IPS DF 6.9 (cell line): ENCODE data around the gene PDE6C.

Source experiments
- DNase-seq: peaks from one replicate; pipeline ENCODE4 v3.0.0-alpha.2; 2013; ENCODE audit warnings: low read depth, low spot score
- H3K27ac ChIP-seq: one replicate; pipeline ENCODE4 v1.5.1; 2013; ENCODE audit warnings: low read length, control low read depth
- H3K27me3 ChIP-seq: 2 replicates; pipeline ENCODE4 v1.6.1; 2013; ENCODE audit warnings: mild to moderate bottlenecking, low read length; ENCODE audit not compliant: control insufficient read depth, insufficient read depth
- H3K36me3 ChIP-seq: 2 replicates; pipeline ENCODE4 v1.6.1; 2013; ENCODE audit warnings: low read length; ENCODE audit not compliant: control insufficient read depth, insufficient read depth
- H3K4me1 ChIP-seq: 2 replicates; pipeline ENCODE4 v1.6.1; 2013; ENCODE audit warnings: low read length; ENCODE audit not compliant: control insufficient read depth, insufficient read depth
- H3K4me3 ChIP-seq: 2 replicates; pipeline ENCODE4 v1.5.1; 2013; ENCODE audit warnings: mild to moderate bottlenecking, low read length
- H3K9me3 ChIP-seq: 2 replicates; pipeline ENCODE4 v1.6.1; 2013; ENCODE audit warnings: low read length, inconsistent platforms; ENCODE audit not compliant: control insufficient read depth, insufficient read depth
- WGBS: extraction: QIAGEN DNeasy Blood & Tissue Kit; methylation state at CpG from one replicate; pipeline ENCODE4 v1.1.7; 2013; ENCODE audit warnings: mixed read lengths, missing lambda C conversion rate; ENCODE audit not compliant: insufficient read length, insufficient coverage; 5-methylcytosine and 5-hydroxymethylcytosine counted together

The PDE6C gene

DNA sequence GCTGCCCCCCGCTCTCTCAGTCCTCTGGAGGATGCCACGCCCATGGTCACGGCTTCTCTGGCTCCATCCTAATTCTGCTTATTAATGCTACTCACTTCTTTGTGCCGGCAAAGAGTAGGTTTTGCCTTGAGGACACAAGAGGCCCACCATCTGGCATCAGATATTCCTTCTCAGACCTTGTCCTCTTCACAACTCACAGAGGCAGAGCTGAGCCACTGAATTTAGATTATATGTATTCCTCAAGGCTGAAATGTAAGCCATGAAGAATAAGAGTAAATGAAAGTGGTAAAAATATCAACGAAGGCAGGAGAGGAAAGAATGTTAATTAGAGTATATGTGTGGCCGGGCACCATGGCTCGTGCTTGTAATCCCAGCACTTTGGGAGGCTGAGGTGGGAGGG is 17.8 kb upstream of the PDE6C start:
- Histone ChIP-seq H3K4me3 (no peak overlapping the region), H3K9me3 (no peaks in the 10 kb centered on the region), H3K27me3 (peaks cover 2% of the 10 kb centered on the region; the same call in 1 of the 2 replicates), H3K4me1 (no peaks in the 10 kb centered on the region), H3K36me3 (no peaks in the 10 kb centered on the region), H3K27ac (no peak overlapping the region)
- no peak for DNase-seq
- WGBS, result 100% methylated on average over 1 of the region's 7 CpGs

DNA sequence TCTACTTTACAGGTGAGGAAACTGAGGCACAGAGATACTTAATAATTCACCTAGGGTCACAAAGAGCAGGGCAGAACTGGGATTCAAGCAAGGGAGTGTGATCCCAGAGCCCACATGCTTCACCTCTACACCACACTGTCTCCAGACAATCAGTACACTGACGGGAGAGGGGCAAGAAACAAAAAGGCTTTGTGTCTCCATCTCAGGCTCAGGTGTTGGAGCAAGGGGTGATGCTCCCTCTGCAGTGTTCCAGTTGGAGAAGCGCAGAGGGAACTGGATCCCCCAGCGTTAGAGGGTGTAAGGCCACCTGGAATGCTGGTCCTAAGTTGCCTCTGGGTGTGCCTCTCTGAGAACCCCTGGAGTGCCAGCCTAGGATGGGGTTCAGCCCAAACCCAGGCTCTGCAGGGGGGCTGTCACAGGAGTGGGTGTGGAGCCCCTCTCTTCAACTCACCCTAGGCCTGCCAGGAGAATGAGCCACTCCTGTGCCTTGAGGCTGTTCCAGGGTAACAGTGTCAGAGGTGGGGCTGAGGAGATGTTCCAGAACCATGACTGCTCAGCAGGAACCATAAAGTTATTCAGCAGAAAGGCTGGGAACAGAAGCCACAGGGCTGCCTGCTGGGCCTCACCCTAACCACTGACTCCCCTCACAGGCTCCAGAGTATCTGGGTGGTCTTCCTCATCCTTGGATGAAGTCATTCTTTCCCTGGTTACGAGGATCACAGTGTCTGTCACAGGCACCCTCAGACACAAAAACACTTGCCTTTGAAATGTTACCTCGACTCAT is 16.8 kb upstream of the PDE6C start:
- H3K9me3 ChIP-seq, result no peaks in the 10 kb centered on the region
- no peaks in the 10 kb centered on the region for H3K36me3 ChIP-seq
- no peak overlapping the region for H3K4me3 ChIP-seq
- peaks cover 12% of the 10 kb centered on the region; the same call in 1 of the 2 replicates for H3K27me3 ChIP-seq
- H3K4me1 ChIP-seq, result no peaks in the 10 kb centered on the region
- no peak overlapping the region for H3K27ac ChIP-seq
- DNase-seq, result no peak
- whole genome bisulfite sequencing, result no CpG with 5 or more reads among the region's 5 CpGs

DNA sequence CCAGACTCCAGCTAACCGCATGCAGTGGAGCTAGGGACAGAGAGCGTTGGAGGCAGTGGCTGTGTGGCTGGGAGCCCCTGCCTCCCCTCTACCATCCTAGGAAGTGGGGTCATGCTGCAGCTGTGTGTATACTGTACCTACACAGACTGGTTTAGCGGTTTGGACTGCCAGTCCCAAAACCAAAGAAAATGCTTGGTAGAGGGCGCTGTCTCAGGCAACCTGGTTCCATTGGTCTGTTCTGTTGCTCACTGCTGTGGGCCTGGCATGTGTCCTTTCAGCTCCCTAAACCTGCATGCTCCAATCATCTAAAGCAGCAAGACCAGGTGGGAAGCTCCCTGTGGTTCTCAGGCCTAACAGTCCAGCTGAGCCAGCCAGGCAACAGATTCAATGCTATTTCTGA is 15.8 kb upstream of the PDE6C start:
- H3K4me1 ChIP-seq, result no peaks in the 10 kb centered on the region
- H3K27me3 ChIP-seq, result peaks cover 17% of the 10 kb centered on the region; the same call in 1 of the 2 replicates
- H3K27ac ChIP-seq, result no peak overlapping the region
- no peaks in the 10 kb centered on the region for H3K36me3 ChIP-seq
- DNase-seq, result peak; percentile 45
- no CpG with 5 or more reads among the region's 4 CpGs for WGBS
- H3K9me3 ChIP-seq, result no peaks in the 10 kb centered on the region
- no peak overlapping the region for H3K4me3 ChIP-seq

DNA sequence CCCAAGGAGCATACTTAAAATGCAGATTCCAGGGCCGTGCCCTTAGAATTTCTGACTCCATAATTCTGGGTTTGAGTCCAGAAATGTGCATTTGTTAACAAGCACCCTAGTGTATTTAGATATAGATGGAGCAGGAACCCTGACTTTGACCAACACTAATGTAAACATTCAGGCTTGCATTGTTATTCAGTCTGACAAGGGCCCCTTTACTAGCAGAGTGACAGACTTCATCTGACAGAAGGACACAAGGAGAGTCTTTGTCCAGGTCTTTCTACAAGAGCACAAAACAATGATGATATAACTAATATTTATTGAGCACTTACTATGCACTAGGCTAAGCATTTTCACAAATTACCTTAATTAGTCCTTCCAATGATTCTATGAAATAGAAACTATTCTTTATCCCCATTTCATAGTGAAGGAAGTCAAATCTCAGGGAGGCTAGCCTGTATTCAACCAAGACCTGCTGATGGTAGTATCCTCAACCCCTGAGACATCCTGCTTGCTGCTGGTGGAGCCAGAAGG is 15.2 kb upstream of the PDE6C start:
- no peak overlapping the region for H3K4me3 ChIP-seq
- no peaks in the 10 kb centered on the region for H3K4me1 ChIP-seq
- no CpG with 5 or more reads among the region's 1 CpG for WGBS
- no peak overlapping the region for H3K27ac ChIP-seq
- no peaks in the 10 kb centered on the region for H3K9me3 ChIP-seq
- no peak for DNase-seq
- no peaks in the 10 kb centered on the region for H3K36me3 ChIP-seq
- H3K27me3 ChIP-seq, result peaks cover 23% of the 10 kb centered on the region

DNA sequence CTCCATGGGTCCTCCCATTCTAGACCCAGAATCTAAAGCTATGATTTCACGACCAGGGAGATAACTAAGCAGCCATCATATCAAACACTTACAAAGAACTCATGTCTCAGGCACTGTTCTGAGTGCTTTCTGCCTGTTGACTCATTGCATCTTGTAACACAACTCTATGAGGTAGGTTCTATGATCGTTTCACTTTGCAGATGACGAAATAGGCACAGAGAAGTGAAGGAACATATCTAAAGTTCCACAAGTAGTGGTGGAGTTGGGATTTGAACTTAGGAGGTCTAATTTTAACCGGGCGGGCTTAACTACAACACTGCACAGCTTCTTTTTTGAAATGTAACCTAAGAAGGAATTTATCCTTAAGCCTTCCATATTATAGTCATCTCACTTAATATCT is 14.2 kb upstream of the PDE6C start:
- Histone ChIP-seq H3K4me1 (no peaks in the 10 kb centered on the region), H3K36me3 (no peaks in the 10 kb centered on the region), H3K9me3 (no peaks in the 10 kb centered on the region), H3K4me3 (no peak overlapping the region), H3K27me3 (peaks cover 30% of the 10 kb centered on the region), H3K27ac (no peak overlapping the region)
- DNase-seq, result no peak
- no CpG with 5 or more reads among the region's 5 CpGs for WGBS

DNA sequence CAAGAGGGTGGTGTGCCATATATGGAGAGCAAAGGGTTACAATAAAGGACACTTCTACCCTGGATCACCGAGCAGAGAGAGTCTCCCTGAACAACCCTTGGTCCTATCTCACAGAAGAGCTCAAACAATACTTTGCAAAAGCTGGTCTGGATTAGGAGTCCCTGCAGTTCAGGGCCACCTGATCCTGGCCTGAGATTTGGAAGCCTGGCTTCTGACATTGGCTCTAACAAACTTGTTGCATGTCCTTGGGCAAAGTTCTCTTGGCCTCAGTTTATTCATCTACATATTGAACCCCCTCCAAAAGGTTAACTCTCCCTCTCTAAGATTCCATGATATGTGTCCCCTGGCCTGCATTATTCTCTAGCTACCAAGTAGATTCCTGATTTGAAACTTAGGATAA is 13.0 kb upstream of the PDE6C start:
- Histone ChIP-seq H3K4me3 (no peak overlapping the region), H3K9me3 (no peaks in the 10 kb centered on the region), H3K27me3 (peaks cover 30% of the 10 kb centered on the region), H3K36me3 (no peaks in the 10 kb centered on the region), H3K27ac (no peak overlapping the region), H3K4me1 (no peaks in the 10 kb centered on the region)
- WGBS, result no CpG with 5 or more reads among the region's 1 CpG
- DNase-seq, result no peak

DNA sequence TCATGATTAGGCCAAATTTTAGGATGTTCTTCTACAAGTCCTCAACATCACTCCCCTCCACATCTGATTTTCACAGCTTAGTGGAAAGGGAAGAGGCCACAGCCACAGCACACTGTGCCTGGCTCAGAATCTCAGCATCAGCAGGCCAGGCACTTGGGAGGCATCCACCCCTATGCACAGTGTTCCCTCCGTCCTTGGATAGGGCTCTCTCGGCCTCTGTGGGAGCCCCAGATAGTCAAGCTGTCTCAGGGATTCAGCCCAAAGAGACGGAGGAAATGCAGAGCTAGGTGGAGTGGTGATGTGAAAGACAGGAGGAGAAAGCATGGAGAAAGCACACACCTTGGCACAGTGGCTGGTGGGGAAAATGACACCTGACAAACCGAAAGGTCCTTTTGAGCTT is 12.6 kb upstream of the PDE6C start:
- no CpG with 5 or more reads among the region's 4 CpGs for WGBS
- H3K27ac ChIP-seq, result no peak overlapping the region
- H3K4me3 ChIP-seq, result no peak overlapping the region
- no peaks in the 10 kb centered on the region for H3K36me3 ChIP-seq
- no peaks in the 10 kb centered on the region for H3K9me3 ChIP-seq
- H3K4me1 ChIP-seq, result no peaks in the 10 kb centered on the region
- no peak for DNase-seq
- peaks cover 30% of the 10 kb centered on the region for H3K27me3 ChIP-seq

DNA sequence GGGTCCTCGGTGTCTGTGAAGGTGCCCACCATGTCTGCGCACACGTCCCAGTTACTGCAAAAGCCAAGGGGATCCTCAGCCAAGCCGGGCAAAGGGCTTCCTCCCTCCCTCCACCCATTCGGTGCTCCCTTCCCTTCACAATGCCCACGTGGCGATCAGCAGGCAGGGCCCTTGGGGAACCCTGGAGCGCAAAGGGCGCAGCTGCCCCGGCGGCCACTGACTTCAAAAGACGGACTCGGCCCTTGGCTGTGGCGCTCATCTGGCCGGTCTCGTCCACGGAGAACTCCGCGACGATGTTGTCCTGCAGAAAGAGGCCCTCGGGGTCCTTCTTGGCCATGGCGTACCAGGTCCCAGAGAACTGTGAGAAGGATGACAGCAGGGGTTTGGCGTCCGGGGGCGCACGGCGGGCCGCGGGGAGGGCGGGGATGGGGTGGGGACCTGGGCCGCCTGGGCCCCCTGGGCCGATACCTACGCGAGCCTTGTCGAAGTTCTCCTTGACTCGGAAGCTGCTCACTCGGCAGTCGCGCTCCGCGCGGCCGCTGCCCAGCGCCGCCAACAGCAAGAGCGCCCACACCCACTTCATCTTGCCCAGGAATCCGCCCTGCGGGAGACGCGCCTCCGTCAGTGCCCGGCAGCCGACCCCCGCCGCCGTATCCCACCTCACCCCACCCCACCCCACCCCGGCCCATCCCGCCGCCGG is 11.7 kb upstream of the PDE6C start:
- Histone ChIP-seq H3K4me3 (peak overlapping the region; percentile 49; the same call in 1 of the 2 replicates), H3K27ac (no peak overlapping the region), H3K36me3 (no peaks in the 10 kb centered on the region), H3K4me1 (no peaks in the 10 kb centered on the region), H3K9me3 (no peaks in the 10 kb centered on the region), H3K27me3 (peaks cover 30% of the 10 kb centered on the region)
- no peak for DNase-seq
- WGBS, result no CpG with 5 or more reads among the region's 60 CpGs

DNA sequence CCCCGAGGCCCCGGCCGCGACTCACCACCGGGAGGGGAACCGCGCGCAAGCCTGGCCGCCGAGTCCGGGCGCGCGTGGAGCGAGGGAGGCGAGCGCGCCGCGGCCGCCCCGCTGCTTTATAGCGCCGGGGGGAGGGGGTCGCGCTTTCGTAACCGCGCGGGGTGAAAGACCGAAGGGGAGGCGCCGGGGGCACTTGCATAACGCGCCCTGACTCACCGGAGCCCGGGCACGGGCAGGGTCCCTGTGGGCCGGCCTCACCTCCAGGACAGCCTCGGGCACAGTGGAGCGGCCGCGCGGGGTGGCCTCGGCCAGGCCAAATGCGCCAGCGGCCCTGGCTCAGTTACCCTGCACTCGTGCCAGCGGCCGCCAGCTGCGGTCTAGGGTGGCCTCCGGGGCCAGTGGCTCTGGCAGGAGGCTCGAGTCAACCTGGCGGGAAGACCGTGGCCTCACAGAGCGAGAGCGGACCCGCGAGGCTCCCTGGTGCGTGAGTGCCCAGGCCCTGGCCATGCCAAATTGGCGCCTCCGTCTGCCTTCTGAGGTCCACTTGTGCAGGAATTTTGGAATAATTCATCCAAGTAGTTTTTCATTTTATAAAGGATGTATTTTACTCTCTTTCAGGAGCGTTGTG is 11.1 kb upstream of the PDE6C start, which contains the start of gene RBP4:
Gene RBP4, minus strand, starts transcription at position 90 of the 628 bp plus-strand sequence. CDS start 207 bp downstream, outside the sequence.
- H3K27me3 ChIP-seq, result peaks cover 30% of the 10 kb centered on the region
- no peak for DNase-seq
- H3K36me3 ChIP-seq, result no peaks in the 10 kb centered on the region
- no peaks in the 10 kb centered on the region for H3K4me1 ChIP-seq
- no peak within 1 kb of the TSS for H3K27ac ChIP-seq
- no CpG with 5 or more reads among the region's 63 CpGs for WGBS
- H3K9me3 ChIP-seq, result no peaks in the 10 kb centered on the region
- peak within 1 kb of the TSS; percentile 49; the same call in 1 of the 2 replicates for H3K4me3 ChIP-seq

DNA sequence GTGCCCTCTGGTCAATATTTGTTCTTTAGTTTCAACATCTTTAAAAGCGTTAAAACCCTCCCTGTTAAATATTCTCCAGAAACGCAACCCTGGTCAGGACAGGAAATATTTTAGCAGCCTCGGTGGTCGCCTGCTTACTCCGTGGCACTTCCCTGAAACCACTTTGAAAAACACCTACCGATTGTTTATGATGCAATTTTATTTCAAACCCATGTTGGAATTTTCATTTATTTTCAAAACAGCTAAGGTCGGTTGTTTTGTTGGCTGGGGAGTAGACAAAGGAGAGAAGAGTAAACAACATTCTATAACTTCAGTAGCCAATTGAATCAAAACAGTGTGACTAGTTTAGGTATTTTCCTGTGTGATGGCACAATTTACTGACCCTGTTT is 10.6 kb upstream of the PDE6C start:
- no peak overlapping the region for H3K4me3 ChIP-seq
- WGBS, result no CpG with 5 or more reads among the region's 7 CpGs
- no peaks in the 10 kb centered on the region for H3K9me3 ChIP-seq
- no peak overlapping the region for H3K27ac ChIP-seq
- DNase-seq, result no peak
- no peaks in the 10 kb centered on the region for H3K36me3 ChIP-seq
- peaks cover 30% of the 10 kb centered on the region for H3K27me3 ChIP-seq
- H3K4me1 ChIP-seq, result no peaks in the 10 kb centered on the region
